Suprapubic skin (tissue), 4 donors: ENCODE results near the gene BUB1B. TPM values are rescaled to one million over a fixed set of nuclear protein-coding genes. Genes with fewer than 3 reads are reported as not detected.

Source experiments
- DNase-seq, 2 donors: peaks; one replicate each; pipeline ENCODE4 v3.0.0-alpha.2; 2019; ENCODE audit warnings: low spot score in 2 of 2
- H3K27ac ChIP-seq: fragments of 200-600 bp; sonication (generic); one replicate; pipeline ENCODE4 v1.5.1; 2019
- H3K27me3 ChIP-seq: fragments of 200-600 bp; sonication (generic); one replicate; pipeline ENCODE4 v1.5.1; 2019
- H3K36me3 ChIP-seq: fragments of 200-600 bp; sonication (generic); one replicate; pipeline ENCODE4 v1.5.1; 2019
- H3K4me1 ChIP-seq: fragments of 200-600 bp; sonication (generic); one replicate; pipeline ENCODE4 v1.5.1; 2019
- H3K4me3 ChIP-seq: fragments of 200-600 bp; sonication (generic); one replicate; pipeline ENCODE4 v1.5.1; 2019; ENCODE audit warnings: mild to moderate bottlenecking
- H3K9me3 ChIP-seq: fragments of 200-600 bp; sonication (generic); one replicate; pipeline ENCODE4 v1.5.1; 2019
- CTCF ChIP-seq, 2 donors: fragments of 200-600 bp in 1 of 2; fragments of 450-650 bp in 1 of 2; sonication (generic) in 1 of 2; IDR thresholded peaks; one replicate each; pipeline ENCODE4 v1.5.1; 2016 to 2019; ENCODE audit warnings: antibody characterized with exemption in 2 of 2, mild to moderate bottlenecking in 1 of 2, moderate library complexity in 1 of 2
- EP300 ChIP-seq: sonication (generic); formaldehyde crosslinking; IDR thresholded peaks from one replicate; pipeline ENCODE4 v1.6.1; 2017; ENCODE audit warnings: antibody characterized with exemption
- POLR2A ChIP-seq, 2 donors: fragments of 450-650 bp; IDR thresholded peaks; one replicate each; pipeline ENCODE4 v1.6.1; 2017; ENCODE audit warnings: antibody characterized with exemption in 2 of 2, mild to moderate bottlenecking in 2 of 2, moderate library complexity in 2 of 2
- POLR2AphosphoS5 ChIP-seq, 3 donors: sonication (generic); formaldehyde crosslinking; IDR thresholded peaks; one replicate each; pipeline ENCODE4 v1.6.1; 2017; ENCODE audit warnings: antibody characterized with exemption in 3 of 3
- WGBS: methylation state at CpG from one replicate; pipeline ENCODE4 v1.1.5; 2018; 5-methylcytosine and 5-hydroxymethylcytosine counted together
- total RNA-seq, 4 donors: library from RNA; depleted of rRNA; stranded (reverse); fragments of >200 nt; gene quantifications; one replicate each; pipeline ENCODE4 v1.1.0, GENCODE V29; 2016

BUB1B gene
- total RNA-seq, 4 donors from 2014 or later = 1.8 to 12.2 (median 8.8) TPM

- TF ChIP-seq POLR2AphosphoS5 (IDR thresholded peaks at IDR 0.05) (no peak), POLR2A (IDR thresholded peaks at IDR 0.05) (no peak), CTCF (IDR thresholded peaks at IDR 0.05) (no peak), EP300 (no peak)
- Histone ChIP-seq H3K27me3 (no peaks in the 10 kb centered on the region), H3K9me3 (no peaks in the 10 kb centered on the region), H3K36me3 (no peaks in the 10 kb centered on the region), H3K4me3 (no peak overlapping the region), H3K4me1 (peaks cover 38% of the 10 kb centered on the region), H3K27ac (no peak overlapping the region)
- WGBS = 65% methylated on average over 1 of the region's 1 CpG
- DNase-seq = no peak
These were observed 69.1 kb downstream of the BUB1B start for GRCh38 chr15:40229956-40230355.

- Histone ChIP-seq H3K4me1 (peaks cover 43% of the 10 kb centered on the region), H3K27me3 (no peaks in the 10 kb centered on the region), H3K9me3 (no peaks in the 10 kb centered on the region), H3K4me3 (no peak overlapping the region), H3K27ac (peak overlapping the region; percentile 80), H3K36me3 (no peaks in the 10 kb centered on the region)
- TF ChIP-seq POLR2AphosphoS5 (IDR thresholded peaks at IDR 0.05) (no peak), POLR2A (IDR thresholded peaks at IDR 0.05) (no peak), CTCF (IDR thresholded peaks at IDR 0.05) (no peak), EP300 (no peak)
- WGBS = 10% methylated on average over 7 of the region's 7 CpGs
- DNase-seq = no peak
These were observed 71.8 kb downstream of the BUB1B start for GRCh38 chr15:40232625-40233070.

- DNase-seq = no peak
- Histone ChIP-seq H3K36me3 (no peaks in the 10 kb centered on the region), H3K27me3 (no peaks in the 10 kb centered on the region), H3K9me3 (no peaks in the 10 kb centered on the region), H3K4me3 (no peak overlapping the region), H3K27ac (peak overlapping the region; percentile 80), H3K4me1 (peaks cover 49% of the 10 kb centered on the region)
- 74% methylated on average over 11 of the region's 11 CpGs for WGBS
- TF ChIP-seq POLR2A (IDR thresholded peaks at IDR 0.05) (no peak), EP300 (no peak), POLR2AphosphoS5 (IDR thresholded peaks at IDR 0.05) (no peak), CTCF (IDR thresholded peaks at IDR 0.05) (no peak)
These were observed 73.1 kb downstream of the BUB1B start for GRCh38 chr15:40233727-40234577.

- no peak for DNase-seq
- Histone ChIP-seq H3K4me1 (peaks cover 58% of the 10 kb centered on the region), H3K9me3 (no peaks in the 10 kb centered on the region), H3K4me3 (no peak overlapping the region), H3K27ac (peak overlapping the region; percentile 80), H3K27me3 (peaks cover 5% of the 10 kb centered on the region), H3K36me3 (no peaks in the 10 kb centered on the region)
- TF ChIP-seq POLR2A (IDR thresholded peaks at IDR 0.05) = no peak
- no peak for TF ChIP-seq POLR2AphosphoS5 (IDR thresholded peaks at IDR 0.05)
- 58% methylated on average over 4 of the region's 4 CpGs for WGBS
These were observed 73.9 kb downstream of the BUB1B start for GRCh38 chr15:40234783-40235182.

- H3K36me3 ChIP-seq = no peaks in the 10 kb centered on the region
- TF ChIP-seq POLR2A (IDR thresholded peaks at IDR 0.05) = no peak
- TF ChIP-seq POLR2AphosphoS5 (IDR thresholded peaks at IDR 0.05) = no peak
- TF ChIP-seq EP300 = no peak
- TF ChIP-seq CTCF (IDR thresholded peaks at IDR 0.05) = no peak
- H3K27ac ChIP-seq = peak overlapping the region; percentile 80
- peaks cover 8% of the 10 kb centered on the region for H3K27me3 ChIP-seq
- H3K9me3 ChIP-seq = no peaks in the 10 kb centered on the region
- WGBS = 67% methylated on average over 4 of the region's 4 CpGs
- DNase-seq = no peak
- H3K4me3 ChIP-seq = no peak overlapping the region
- H3K4me1 ChIP-seq = peaks cover 62% of the 10 kb centered on the region
These were observed 74.5 kb downstream of the BUB1B start for GRCh38 chr15:40235201-40235885.
